Embryonic facial prominence (tissue), 1 donor: ENCODE results near the gene POLH.

Experiments used
- DNase-seq: peaks from one replicate; pipeline ENCODE4 v3.0.0-alpha.2; 2016; ENCODE audit errors: extremely low spot score

Gene POLH

DNA sequence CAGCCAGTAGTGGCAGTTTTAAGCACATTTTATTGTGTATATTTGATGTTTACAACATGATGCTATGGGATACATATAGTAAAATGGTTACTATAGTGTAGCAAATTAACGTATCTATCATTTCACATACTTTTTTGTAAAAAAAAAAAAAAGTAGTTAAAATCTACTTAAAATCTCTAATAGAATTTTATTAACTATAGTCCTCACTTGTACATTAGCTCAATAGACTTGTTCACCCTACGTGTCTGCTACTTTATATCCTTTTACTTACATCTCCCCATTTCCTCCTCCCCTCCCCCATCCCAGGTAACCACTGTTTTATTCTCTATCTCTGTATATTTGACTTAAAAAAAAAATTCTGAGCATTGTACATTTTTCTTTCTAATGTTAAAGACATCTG, 30.0 kb downstream of the POLH start:
- DNase-seq, result no peak

GRCh38 chr6:43608310-43608763, 32.4 kb downstream of the POLH start:
- DNase-seq, result peak; percentile 61

DNA sequence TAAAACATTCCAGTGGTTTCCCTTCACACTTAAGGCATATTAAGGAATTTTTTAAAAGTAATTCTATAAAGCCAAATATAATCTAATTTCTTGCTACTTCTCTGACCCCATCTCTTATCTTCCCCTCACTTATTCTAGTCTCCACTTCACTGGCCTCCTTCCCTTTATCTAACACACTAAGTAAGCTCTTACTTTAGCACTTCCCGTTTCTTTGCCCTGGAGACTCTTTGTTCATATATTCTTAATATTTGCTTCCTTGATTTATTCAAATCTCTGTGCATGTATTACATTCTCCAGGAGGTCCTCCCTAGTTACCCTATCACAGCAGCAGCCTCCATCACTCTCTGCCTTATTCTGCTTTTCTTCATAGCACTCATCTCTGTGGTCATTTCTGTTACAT, 32.8 kb downstream of the POLH start:
- DNase-seq, result no peak

DNA sequence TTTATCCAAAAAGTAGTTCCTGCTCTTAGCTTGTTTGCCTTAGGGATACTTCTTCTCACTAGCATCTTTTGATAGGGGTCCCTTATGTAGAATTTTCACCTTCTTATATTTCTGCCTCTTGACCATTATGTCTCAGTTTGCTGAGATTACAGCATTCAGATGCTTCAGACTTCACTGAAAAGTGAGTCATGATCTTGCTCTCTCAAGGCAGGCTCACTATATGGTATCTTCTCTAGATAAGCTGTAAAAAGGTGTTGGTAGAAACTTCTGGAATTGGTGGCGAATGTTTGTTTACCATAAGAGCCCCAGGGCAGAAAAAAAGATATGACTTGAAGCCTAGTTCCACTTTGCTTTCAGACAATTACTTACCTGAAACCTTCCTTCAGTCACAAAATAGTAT, 33.4 kb downstream of the POLH start:
- no peak for DNase-seq

- DNase-seq, result no peak
Measured at GRCh38 chr6:43610431-43610830, 34.4 kb downstream of the POLH start.

DNA sequence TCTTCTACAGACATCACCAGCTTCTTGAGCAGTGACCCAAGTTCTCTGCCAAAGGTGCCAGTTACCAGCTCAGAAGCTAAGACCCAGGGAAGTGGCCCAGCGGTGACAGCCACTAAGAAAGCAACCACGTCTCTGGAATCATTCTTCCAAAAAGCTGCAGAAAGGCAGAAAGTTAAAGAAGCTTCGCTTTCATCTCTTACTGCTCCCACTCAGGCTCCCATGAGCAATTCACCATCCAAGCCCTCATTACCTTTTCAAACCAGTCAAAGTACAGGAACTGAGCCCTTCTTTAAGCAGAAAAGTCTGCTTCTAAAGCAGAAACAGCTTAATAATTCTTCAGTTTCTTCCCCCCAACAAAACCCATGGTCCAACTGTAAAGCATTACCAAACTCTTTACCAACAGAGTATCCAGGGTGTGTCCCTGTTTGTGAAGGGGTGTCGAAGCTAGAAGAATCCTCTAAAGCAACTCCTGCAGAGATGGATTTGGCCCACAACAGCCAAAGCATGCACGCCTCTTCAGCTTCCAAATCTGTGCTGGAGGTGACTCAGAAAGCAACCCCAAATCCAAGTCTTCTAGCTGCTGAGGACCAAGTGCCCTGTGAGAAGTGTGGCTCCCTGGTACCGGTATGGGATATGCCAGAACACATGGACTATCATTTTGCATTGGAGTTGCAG, 37.9 kb downstream of the POLH start:
- DNase-seq, result no peak

DNA sequence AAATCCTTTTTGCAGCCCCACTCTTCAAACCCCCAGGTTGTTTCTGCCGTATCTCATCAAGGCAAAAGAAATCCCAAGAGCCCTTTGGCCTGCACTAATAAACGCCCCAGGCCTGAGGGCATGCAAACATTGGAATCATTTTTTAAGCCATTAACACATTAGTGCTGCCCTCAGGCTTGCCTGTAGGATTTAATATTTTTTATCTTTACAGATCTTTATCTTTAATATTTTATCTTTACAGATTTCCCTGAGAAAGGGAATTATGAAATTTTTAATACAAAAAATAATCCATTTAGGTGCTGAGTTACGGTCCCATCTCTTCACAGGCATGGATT, 38.4 kb downstream of the POLH start:
- no peak for DNase-seq

DNA sequence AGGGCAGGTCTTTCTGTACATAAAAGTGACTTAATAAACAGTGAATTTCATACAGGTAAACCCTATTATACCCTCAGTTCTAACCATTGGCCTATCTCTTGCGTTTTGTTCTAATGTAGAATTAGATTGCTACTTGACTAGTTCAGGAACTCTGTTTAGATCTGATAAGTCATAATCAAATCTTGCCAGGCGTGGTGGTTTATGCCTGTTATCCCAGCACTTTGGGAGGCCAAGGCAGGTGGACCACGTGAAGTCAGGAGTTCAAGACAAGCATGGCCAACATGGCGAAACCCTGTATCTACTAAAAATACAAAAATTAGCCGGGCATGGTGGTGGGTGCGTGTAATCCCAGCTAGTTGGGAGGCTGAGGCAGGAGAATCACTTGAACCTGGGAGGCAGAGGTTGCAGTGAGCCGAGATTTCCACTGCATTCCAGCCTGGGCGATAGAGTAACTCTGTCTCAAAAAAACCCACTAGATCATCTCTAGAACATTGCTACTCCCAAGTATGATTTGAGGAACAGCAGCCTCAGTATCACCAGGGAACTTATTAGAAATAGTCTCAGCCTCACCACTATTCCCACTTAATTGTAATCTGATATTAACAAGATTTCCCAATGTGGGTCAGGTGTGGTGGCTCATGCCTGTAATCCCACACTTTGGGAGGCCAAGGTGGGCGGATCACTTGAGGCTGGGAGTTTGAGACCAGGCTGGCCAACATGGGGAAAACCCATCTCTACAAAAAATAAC, 40.9 kb downstream of the POLH start:
- no peak for DNase-seq

GRCh38 chr6:43621078-43621835, 45.3 kb downstream of the POLH start:
- no peak for DNase-seq

GRCh38 chr6:43621836-43622180, 45.8 kb downstream of the POLH start:
- DNase-seq, result no peak

DNA sequence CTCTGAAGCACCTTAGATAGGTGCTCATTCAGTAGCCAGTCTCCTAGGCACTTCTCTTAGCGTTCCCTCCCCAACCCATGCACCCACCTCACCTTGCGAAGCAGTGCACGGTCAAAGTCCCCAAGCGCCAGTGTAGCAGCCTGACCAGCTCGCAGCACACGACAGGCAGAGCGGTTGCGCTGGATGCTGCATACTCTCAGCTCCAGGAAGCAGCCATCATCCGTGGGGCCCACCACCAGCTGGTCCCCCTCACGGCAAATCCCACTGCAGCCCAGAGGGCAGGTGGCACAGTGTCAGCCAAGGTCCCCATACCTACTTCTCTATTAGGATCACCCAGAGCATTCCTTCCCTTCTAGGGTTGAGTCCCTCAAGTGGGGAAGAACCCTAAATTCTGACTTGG, 46.6 kb downstream of the POLH start:
- DNase-seq, result no peak

- DNase-seq, result no peak
Measured at GRCh38 chr6:43623880-43624785, 48.1 kb downstream of the POLH start.

GRCh38 chr6:43624786-43625288, 48.9 kb downstream of the POLH start:
- no peak for DNase-seq

DNA sequence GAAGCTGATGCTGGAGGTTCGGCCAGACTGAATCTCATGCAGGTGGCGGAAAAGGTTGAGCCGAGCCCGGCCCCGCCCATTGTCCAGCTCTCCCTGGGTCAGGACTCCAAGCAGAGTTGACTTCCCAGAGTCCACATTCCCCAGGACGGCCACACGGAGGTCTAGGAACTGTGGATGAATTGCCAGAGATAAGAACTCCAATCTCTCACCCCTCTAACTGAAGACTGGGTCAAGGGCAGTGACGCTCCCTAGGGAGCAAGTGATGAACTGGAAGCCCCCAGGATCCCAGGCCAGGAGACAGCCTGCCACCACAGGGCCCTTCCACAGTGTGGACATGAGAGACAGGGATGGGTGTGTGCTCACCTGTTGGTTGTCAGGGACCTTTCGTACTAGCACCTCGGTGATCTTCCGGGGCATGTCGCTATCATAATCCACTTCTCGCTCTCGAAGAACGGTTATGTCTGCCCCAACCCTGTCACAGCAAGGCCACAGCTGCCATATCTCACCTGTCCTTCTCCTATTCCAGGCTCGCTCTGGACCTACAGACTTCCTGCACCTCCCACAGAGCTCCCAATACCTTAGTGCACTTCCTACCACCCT, 49.5 kb downstream of the POLH start:
- DNase-seq, result no peak

DNA sequence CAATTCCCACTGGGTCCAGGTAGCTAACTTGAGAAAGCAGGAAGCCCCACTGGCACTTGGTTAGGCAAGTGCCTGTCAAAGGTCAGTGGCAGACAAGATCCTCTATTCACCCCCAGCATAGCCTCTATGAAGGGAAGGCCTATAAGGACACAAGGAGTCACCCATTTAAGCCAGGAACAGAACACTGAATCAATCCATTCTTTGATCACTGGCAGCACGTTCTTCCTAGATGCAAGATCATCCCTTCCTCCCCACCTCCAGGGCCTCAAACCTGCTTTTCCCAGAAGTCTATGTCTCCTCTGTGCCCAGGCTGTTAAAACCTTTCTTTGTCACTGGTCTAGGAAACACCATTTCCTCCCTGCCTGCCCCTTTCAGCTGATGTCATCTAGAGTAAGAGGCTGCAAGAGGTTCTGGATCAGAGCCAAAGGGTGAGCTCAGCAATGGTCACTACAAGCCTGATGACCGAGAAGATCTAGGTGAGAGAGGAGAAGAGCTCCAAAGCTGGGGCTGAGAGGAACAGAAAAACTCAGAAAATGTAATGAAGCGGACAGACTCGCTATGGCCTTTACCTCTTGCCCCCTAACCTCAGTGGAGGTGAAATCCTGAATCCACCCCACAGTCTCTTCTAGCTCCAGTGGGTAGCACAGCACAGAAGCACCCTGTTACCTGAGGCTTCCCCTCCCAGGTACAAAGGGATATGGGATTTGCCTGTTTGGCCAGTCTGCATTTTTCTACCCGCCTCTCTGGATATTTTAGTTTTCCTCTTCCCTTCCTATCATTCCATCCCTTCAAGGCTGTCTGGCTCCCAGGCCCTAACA, 51.2 kb downstream of the POLH start:
- no peak for DNase-seq

GRCh38 chr6:43628393-43629103, 52.6 kb downstream of the POLH start:
- no peak for DNase-seq

- peak; percentile 95 for DNase-seq
Measured at GRCh38 chr6:43629104-43629504, 53.1 kb downstream of the POLH start, which contains the start of gene GTPBP2. Gene GTPBP2, minus strand, starts transcription at chr6:43629264. Its CDS starts 102 bp downstream, at chr6:43629162.

DNA sequence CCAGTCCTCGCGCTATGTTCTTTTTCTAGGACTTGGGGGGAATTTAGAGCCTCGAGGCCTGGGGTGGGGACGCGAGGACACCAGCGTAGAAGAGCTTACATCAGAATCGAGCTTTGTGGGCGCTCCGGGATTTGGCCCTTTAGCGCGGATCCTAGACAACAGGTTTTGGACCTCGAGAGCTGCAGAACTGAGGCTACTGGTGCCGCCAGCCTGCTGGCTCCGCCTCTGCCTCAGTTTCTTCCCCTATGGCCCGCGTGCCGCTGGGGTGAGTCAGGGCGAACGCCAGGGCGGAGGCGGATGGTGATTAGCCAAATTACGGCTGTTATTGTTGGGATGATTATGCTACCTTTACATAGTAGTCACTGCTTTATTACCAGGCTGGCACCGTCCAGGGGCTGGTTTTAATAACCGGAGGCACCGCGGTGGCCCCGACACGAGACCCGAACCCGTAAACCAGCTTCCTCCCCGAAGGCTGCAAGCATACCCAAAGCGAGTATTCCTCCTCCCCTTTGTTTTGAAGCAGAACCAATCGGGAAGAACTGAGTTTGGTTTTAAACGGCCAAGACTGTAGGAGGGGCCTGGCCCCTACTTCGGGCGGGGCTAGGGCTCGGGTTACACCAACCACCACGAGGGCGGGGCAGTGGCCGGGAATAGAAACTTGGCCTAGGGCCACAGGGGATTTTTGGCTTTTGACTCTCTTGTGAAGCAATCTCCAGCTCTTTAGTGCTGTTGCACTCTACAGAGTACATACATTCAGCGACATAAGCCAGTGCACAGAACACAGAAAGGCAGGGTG, 53.7 kb downstream of the POLH start:
- peak; percentile 95 for DNase-seq
